ENCODE results near the gene ATP4B.

ATP4B gene

GRCh38 chr13:113646376-113646775, 11.6 kb downstream of the ATP4B start:
- in situ Hi-C loops (cut with HindIII; ENCODE audit: low pct_ligation_motif_present, low pct_unique_long_range_greater_than_20kb, low sequenced_read_pairs): no loop called here
- DNase-seq: no peak

- DNase-seq: no peak
These were observed 12.7 kb downstream of the ATP4B start for GRCh38 chr13:113645329-113645728.

GRCh38 chr13:113644800-113645199, 13.2 kb downstream of the ATP4B start:
- in situ Hi-C loops (cut with HindIII; ENCODE audit: low pct_ligation_motif_present, low pct_unique_long_range_greater_than_20kb, low sequenced_read_pairs): no loop called here

More at GRCh38 chr13:113645329-113645728, 12.7 kb downstream of the ATP4B start:
- in situ Hi-C loops (cut with HindIII; ENCODE audit: low pct_ligation_motif_present, low pct_unique_long_range_greater_than_20kb, low sequenced_read_pairs): no loop called here

GRCh38 chr13:113643593-113643992, 14.4 kb downstream of the ATP4B start:
- in situ Hi-C loops (cut with HindIII; ENCODE audit: low pct_ligation_motif_present, low pct_unique_long_range_greater_than_20kb, low sequenced_read_pairs): no loop called here
- DNase-seq: peak; percentile 72

More at GRCh38 chr13:113644800-113645199, 13.2 kb downstream of the ATP4B start:
- DNase-seq: no peak

- in situ Hi-C loops (cut with HindIII; ENCODE audit: low pct_ligation_motif_present, low pct_unique_long_range_greater_than_20kb, low sequenced_read_pairs): no loop called here
These were observed 15.4 kb downstream of the ATP4B start for GRCh38 chr13:113642563-113642962.

GRCh38 chr13:113641426-113641825, 16.6 kb downstream of the ATP4B start:
- DNase-seq: no peak
- in situ Hi-C loops (cut with HindIII; ENCODE audit: low pct_ligation_motif_present, low pct_unique_long_range_greater_than_20kb, low sequenced_read_pairs): no loop called here

More at GRCh38 chr13:113642563-113642962, 15.4 kb downstream of the ATP4B start:
- DNase-seq: no peak

GRCh38 chr13:113639616-113640262, 18.3 kb downstream of the ATP4B start:
- no peak for DNase-seq
- in situ Hi-C loops (cut with HindIII; ENCODE audit: low pct_ligation_motif_present, low pct_unique_long_range_greater_than_20kb, low sequenced_read_pairs): no loop called here

GRCh38 chr13:113638806-113639205, 19.2 kb downstream of the ATP4B start:
- DNase-seq: no peak
- in situ Hi-C loops (cut with HindIII; ENCODE audit: low pct_ligation_motif_present, low pct_unique_long_range_greater_than_20kb, low sequenced_read_pairs): no loop called here

GRCh38 chr13:113638173-113638746, 19.7 kb downstream of the ATP4B start:
- in situ Hi-C loops (cut with HindIII; ENCODE audit: low pct_ligation_motif_present, low pct_unique_long_range_greater_than_20kb, low sequenced_read_pairs): no loop called here

GRCh38 chr13:113637262-113638160, 20.5 kb downstream of the ATP4B start:
- in situ Hi-C loops (cut with HindIII; ENCODE audit: low pct_ligation_motif_present, low pct_unique_long_range_greater_than_20kb, low sequenced_read_pairs): no loop called here
- DNase-seq: no peak

More at GRCh38 chr13:113638173-113638746, 19.7 kb downstream of the ATP4B start:
- no peak for DNase-seq

GRCh38 chr13:113636266-113636963, 21.6 kb downstream of the ATP4B start:
- no peak for DNase-seq
- in situ Hi-C loops (cut with HindIII; ENCODE audit: low pct_ligation_motif_present, low pct_unique_long_range_greater_than_20kb, low sequenced_read_pairs): no loop called here

- no peak for DNase-seq
- in situ Hi-C loops (cut with HindIII; ENCODE audit: low pct_ligation_motif_present, low pct_unique_long_range_greater_than_20kb, low sequenced_read_pairs): no loop called here
These were observed 22.3 kb downstream of the ATP4B start for GRCh38 chr13:113635709-113636108.

- no peak for DNase-seq
- in situ Hi-C loops (cut with HindIII; ENCODE audit: low pct_ligation_motif_present, low pct_unique_long_range_greater_than_20kb, low sequenced_read_pairs): no loop called here
These were observed 23.0 kb downstream of the ATP4B start for GRCh38 chr13:113635048-113635420.

GRCh38 chr13:113634279-113635047, 23.5 kb downstream of the ATP4B start:
- no peak for DNase-seq
- in situ Hi-C loops (cut with HindIII; ENCODE audit: low pct_ligation_motif_present, low pct_unique_long_range_greater_than_20kb, low sequenced_read_pairs): no loop called here

GRCh38 chr13:113633485-113633873, 24.5 kb downstream of the ATP4B start:
- in situ Hi-C loops (cut with HindIII; ENCODE audit: low pct_ligation_motif_present, low pct_unique_long_range_greater_than_20kb, low sequenced_read_pairs): no loop called here

GRCh38 chr13:113632706-113633484, 25.1 kb downstream of the ATP4B start:
- no peak for DNase-seq
- in situ Hi-C loops (cut with HindIII; ENCODE audit: low pct_ligation_motif_present, low pct_unique_long_range_greater_than_20kb, low sequenced_read_pairs): no loop called here

More at GRCh38 chr13:113633485-113633873, 24.5 kb downstream of the ATP4B start:
- DNase-seq: no peak

GRCh38 chr13:113631341-113632095, 26.5 kb downstream of the ATP4B start:
- DNase-seq: no peak
- in situ Hi-C loops (cut with HindIII; ENCODE audit: low pct_ligation_motif_present, low pct_unique_long_range_greater_than_20kb, low sequenced_read_pairs): no loop called here
